ENCODE results near the gene CTNNBL1. TPM values are rescaled to one million over a fixed set of nuclear protein-coding genes. Genes with fewer than 3 reads are reported as not detected.

CTNNBL1 gene
- total RNA-seq, 1 experiment from 2014 or later, result 71.2 TPM

- TF ChIP-seq TCF7L2 (IDR thresholded peaks at IDR 0.05; ENCODE audit: low read depth, low read length) (no peak), CTCF (IDR thresholded peaks at IDR 0.05) (no peak)
- no peak overlapping the region for H3K27ac ChIP-seq (ENCODE audit: low read length)
- no peaks in the 10 kb centered on the region for H3K27me3 ChIP-seq (ENCODE audit: control insufficient read depth, insufficient read depth, low read length)
- no peaks in the 10 kb centered on the region for H3K9me3 ChIP-seq (ENCODE audit: control insufficient read depth, insufficient read depth, low read depth, low read length)
- H3K4me1 ChIP-seq (ENCODE audit: control insufficient read depth, insufficient read depth, low read length), result no peaks in the 10 kb centered on the region
- ChIA-PET CTCF (no interaction called here), POLR2A (no interaction called here)
- BruUV-seq (replicated peaks), result no TSS peak
- no peak for ATAC-seq
- in situ Hi-C loops (cut with HindIII; ENCODE audit: low pct_unique_long_range_greater_than_20kb, low sequenced_read_pairs), result no loop called here
- no peaks in the 10 kb centered on the region for H3K36me3 ChIP-seq (ENCODE audit: control insufficient read depth, insufficient read depth, low read length)
- no peak overlapping the region for H3K4me3 ChIP-seq (ENCODE audit: low read depth in 2 of 2, low read length in 2 of 2)
- no peak for DNase-seq (ENCODE audit: low read depth, low spot score)
- intact Hi-C loops (cut with micrococcal nuclease; ENCODE audit: unreplicated experiment), result no loop called here
These were observed 199.9 kb downstream of the CTNNBL1 start for GRCh38 chr20:37893566-37894241.

- H3K4me1 ChIP-seq (ENCODE audit: control insufficient read depth, insufficient read depth, low read length), result no peaks in the 10 kb centered on the region
- BruUV-seq (replicated peaks), result no TSS peak
- no peak overlapping the region for H3K4me3 ChIP-seq (ENCODE audit: low read depth in 2 of 2, low read length in 2 of 2)
- H3K9me3 ChIP-seq (ENCODE audit: control insufficient read depth, insufficient read depth, low read depth, low read length), result no peaks in the 10 kb centered on the region
- DNase-seq (ENCODE audit: low read depth, low spot score) (no peak), ATAC-seq (no peak)
- no peak overlapping the region for H3K27ac ChIP-seq (ENCODE audit: low read length)
- intact Hi-C loops (cut with micrococcal nuclease; ENCODE audit: unreplicated experiment) (no loop called here), in situ Hi-C loops (cut with HindIII; ENCODE audit: low pct_unique_long_range_greater_than_20kb, low sequenced_read_pairs) (no loop called here)
- H3K27me3 ChIP-seq (ENCODE audit: control insufficient read depth, insufficient read depth, low read length), result no peaks in the 10 kb centered on the region
- no peak for TF ChIP-seq CTCF (IDR thresholded peaks at IDR 0.05)
- no peak for TF ChIP-seq SIN3A (IDR thresholded peaks at IDR 0.05; ENCODE audit: borderline replicate concordance, insufficient read depth, low read depth, low read length)
- TF ChIP-seq REST (IDR thresholded peaks at IDR 0.05; ENCODE audit: insufficient read depth in 1 of 2, low read depth in 2 of 2, low read length in 1 of 2), result no peak
- TF ChIP-seq TCF7L2 (IDR thresholded peaks at IDR 0.05; ENCODE audit: low read depth, low read length), result no peak
- TF ChIP-seq POLR2AphosphoS5 (IDR thresholded peaks at IDR 0.05; ENCODE audit: low read depth, low read length), result no peak
- CTCF ChIA-PET, result no interaction called here
- no peaks in the 10 kb centered on the region for H3K36me3 ChIP-seq (ENCODE audit: control insufficient read depth, insufficient read depth, low read length)
- POLR2A ChIA-PET, result no interaction called here
These were observed 200.6 kb downstream of the CTNNBL1 start for GRCh38 chr20:37894454-37894853.

Measured in Panc1 (cell line).